Fibroblast of pulmonary artery (primary cell): Measurements from ENCODE around the gene CLIC4.

Experiments
- DNase-seq: peaks from one replicate; pipeline ENCODE4 v3.0.0-alpha.2; 2010; ENCODE audit warnings: low read depth
- H3K4me3 ChIP-seq: replicated peaks from 2 replicates; pipeline ENCODE4 v1.5.1; 2011; ENCODE audit warnings: low read depth, mild to moderate bottlenecking, control low read depth, low read length, moderate library complexity
- CTCF ChIP-seq: IDR thresholded peaks from 2 replicates; pipeline ENCODE4 v1.5.1; 2011; ENCODE audit warnings: mild to moderate bottlenecking, control low read depth, low read length, inconsistent platforms; ENCODE audit errors: missing control alignments

Gene CLIC4

DNA sequence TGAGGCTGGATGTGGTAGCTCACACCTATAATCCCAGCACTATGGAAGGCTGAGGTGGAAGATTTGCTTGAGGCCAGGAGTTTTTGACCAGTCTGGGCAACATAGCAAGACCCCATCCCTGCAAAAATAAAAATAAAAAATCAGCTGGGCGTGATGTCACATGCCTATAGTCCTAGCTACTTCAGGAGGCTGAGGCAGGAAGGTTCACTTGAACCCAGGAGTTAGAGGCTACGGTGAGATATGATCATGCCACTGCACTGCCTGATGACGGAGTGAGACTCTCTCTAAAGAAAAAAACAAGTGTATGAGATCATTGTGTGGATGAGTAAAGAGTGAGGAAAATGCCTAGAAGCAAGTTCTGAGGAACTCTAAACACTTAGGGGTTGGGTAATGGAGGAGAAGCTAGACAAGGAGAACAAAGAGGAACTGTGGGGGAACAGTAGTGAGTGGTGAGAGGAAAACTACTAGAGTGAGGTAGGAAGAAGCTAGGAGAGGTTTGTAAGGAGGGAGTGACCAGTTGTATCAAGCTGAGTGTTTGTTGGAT is 17.0 kb downstream of the CLIC4 start:
- no peak for DNase-seq
- no peak for TF ChIP-seq CTCF
- no peak overlapping the region for H3K4me3 ChIP-seq

- no peak for TF ChIP-seq CTCF
- no peak for DNase-seq
- no peak overlapping the region for H3K4me3 ChIP-seq
Observed at GRCh38 chr1:24763671-24764070, 18.4 kb downstream of the CLIC4 start.

- DNase-seq = no peak
- no peak overlapping the region for H3K4me3 ChIP-seq
- no peak for TF ChIP-seq CTCF
Observed at GRCh38 chr1:24764439-24764838, 19.2 kb downstream of the CLIC4 start.

DNA sequence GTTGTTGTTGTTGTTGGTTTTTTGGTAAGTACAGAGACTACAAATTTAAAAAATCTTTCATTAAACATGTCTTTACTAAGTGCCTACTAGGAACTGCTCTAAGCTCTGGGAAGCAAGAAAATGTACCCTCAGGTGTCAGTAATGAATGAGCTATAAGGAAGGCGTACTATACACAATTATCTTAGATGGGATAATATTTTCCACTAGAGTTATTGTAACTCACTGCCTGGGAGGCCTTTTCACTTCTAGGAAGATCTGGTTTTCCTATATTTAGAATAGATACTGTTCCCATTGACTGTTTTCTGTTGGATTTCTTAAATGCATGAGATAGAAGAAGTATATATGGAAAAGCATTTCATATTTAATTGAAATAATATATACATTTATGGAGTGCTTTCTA is 19.6 kb downstream of the CLIC4 start:
- no peak for DNase-seq
- no peak for TF ChIP-seq CTCF
- no peak overlapping the region for H3K4me3 ChIP-seq

GRCh38 chr1:24765308-24765988 is 20.2 kb downstream of the CLIC4 start:
- DNase-seq = peak; percentile 59
- H3K4me3 ChIP-seq = no peak overlapping the region
- TF ChIP-seq CTCF = no peak

- no peak for TF ChIP-seq CTCF
- no peak overlapping the region for H3K4me3 ChIP-seq
- no peak for DNase-seq
Observed at GRCh38 chr1:24767351-24767750, 22.1 kb downstream of the CLIC4 start.
